Mammary epithelial cell (primary cell): ENCODE data around the gene NPAS3.

Experiments
- EZH2 ChIP-seq: IDR thresholded peaks from 2 replicates; pipeline ENCODE4 v1.6.1; 2012; ENCODE audit warnings: low read length, inconsistent platforms, borderline replicate concordance
- TF ChIP-seq, protein P1 (sequence below), 2 donors: IDR thresholded peaks in 1 of 2; conservative IDR thresholded peaks in 1 of 2; 2 replicates each; pipeline ENCODE4 v1.5.1; 2011 to 2012; ENCODE audit warnings: inconsistent platforms in 2 of 2, low read length in 2 of 2, mild to moderate bottlenecking in 2 of 2, control low read depth in 1 of 2, low read depth in 1 of 2; ENCODE audit not compliant: insufficient read depth in 1 of 2; ENCODE audit errors: extremely low read depth in 1 of 2

DNA sequence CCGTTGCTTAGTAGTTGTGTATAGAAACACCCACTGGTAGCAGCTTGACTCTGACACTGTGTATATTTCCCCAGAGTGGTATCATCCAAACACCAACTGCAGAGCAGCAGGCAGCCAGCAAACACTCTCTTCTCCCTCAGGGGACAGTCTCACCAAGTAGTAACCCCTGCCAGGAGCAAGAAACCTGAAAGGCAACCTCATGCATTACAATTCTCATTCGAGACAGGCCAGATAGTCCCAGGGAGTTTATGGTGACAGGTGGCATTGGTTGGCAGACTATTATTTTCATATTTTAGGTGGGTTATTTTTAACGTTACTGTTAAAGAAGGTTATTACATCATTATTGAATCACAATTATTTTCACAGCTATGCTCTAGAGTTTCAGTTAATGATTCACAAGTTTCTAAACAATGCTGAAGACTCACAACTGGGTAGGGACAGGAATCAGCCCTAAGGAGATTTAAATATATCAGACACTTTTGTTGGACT, 789.4 kb downstream of the NPAS3 start:
- TF ChIP-seq, protein P1, sequence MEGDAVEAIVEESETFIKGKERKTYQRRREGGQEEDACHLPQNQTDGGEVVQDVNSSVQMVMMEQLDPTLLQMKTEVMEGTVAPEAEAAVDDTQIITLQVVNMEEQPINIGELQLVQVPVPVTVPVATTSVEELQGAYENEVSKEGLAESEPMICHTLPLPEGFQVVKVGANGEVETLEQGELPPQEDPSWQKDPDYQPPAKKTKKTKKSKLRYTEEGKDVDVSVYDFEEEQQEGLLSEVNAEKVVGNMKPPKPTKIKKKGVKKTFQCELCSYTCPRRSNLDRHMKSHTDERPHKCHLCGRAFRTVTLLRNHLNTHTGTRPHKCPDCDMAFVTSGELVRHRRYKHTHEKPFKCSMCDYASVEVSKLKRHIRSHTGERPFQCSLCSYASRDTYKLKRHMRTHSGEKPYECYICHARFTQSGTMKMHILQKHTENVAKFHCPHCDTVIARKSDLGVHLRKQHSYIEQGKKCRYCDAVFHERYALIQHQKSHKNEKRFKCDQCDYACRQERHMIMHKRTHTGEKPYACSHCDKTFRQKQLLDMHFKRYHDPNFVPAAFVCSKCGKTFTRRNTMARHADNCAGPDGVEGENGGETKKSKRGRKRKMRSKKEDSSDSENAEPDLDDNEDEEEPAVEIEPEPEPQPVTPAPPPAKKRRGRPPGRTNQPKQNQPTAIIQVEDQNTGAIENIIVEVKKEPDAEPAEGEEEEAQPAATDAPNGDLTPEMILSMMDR (conservative IDR thresholded peaks at IDR 0.05 in 1 of 2, IDR thresholded peaks at IDR 0.05 in 1 of 2; ENCODE audit: extremely low read depth in 1 of 2, insufficient read depth in 1 of 2, low read depth in 1 of 2, low read length in 2 of 2): no peak
- no peak for TF ChIP-seq EZH2
